Testis (tissue), 2 donors: ENCODE results near the gene ABCA12.

Experiments used
- POLR2A ChIP-seq: fragments of 450-650 bp; IDR thresholded peaks from one replicate; pipeline ENCODE4 v1.6.1; 2017; ENCODE audit warnings: antibody characterized with exemption, mild to moderate bottlenecking, moderate library complexity
- TF ChIP-seq, protein P1 (sequence below), 3 experiments: fragments of 450-650 bp in 2 of 3; fragments of 200-600 bp in 1 of 3; sonication (generic) in 1 of 3; IDR thresholded peaks; one replicate each; pipeline ENCODE4 v1.5.1; 2016 to 2019; ENCODE audit warnings: antibody characterized with exemption in 3 of 3, mild to moderate bottlenecking in 2 of 3, moderate library complexity in 1 of 3

DNA sequence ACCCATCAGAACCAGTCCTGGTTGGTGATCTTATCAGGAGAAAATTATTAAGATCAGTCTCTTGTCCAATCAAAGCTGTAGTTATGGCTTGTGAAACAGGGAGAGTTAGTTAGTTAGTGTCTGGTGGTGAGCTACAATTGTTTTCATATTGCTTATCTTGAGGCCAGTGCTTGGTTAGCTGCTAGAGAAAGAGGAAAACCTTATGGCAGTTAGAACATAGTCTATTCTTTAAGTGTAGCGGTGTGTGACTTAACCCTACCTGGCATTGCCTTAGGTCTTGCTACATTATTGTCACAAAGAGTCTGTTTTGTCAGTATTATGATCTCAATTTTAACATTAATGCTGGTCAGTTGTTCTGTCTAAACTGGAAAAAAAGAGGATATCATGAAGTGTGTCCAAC lies 11.5 kb upstream of the ABCA12 start:
- TF ChIP-seq, protein P1, sequence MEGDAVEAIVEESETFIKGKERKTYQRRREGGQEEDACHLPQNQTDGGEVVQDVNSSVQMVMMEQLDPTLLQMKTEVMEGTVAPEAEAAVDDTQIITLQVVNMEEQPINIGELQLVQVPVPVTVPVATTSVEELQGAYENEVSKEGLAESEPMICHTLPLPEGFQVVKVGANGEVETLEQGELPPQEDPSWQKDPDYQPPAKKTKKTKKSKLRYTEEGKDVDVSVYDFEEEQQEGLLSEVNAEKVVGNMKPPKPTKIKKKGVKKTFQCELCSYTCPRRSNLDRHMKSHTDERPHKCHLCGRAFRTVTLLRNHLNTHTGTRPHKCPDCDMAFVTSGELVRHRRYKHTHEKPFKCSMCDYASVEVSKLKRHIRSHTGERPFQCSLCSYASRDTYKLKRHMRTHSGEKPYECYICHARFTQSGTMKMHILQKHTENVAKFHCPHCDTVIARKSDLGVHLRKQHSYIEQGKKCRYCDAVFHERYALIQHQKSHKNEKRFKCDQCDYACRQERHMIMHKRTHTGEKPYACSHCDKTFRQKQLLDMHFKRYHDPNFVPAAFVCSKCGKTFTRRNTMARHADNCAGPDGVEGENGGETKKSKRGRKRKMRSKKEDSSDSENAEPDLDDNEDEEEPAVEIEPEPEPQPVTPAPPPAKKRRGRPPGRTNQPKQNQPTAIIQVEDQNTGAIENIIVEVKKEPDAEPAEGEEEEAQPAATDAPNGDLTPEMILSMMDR (IDR thresholded peaks at IDR 0.05), result no peak
- TF ChIP-seq POLR2A, result no peak
